A549 (cell line): Measurements from ENCODE around the gene LARGE1.

Experiments
- CEBPB ChIP-seq, 2 experiments: fragments of >200 bp in 1 of 2; sonication (Bioruptor Twin) in 1 of 2; formaldehyde crosslinking in 1 of 2; IDR thresholded peaks; 2 replicates each; pipeline ENCODE4 v1.6.1; 2012 to 2016
- CTCF ChIP-seq: fragments of >200 bp; sonication (Bioruptor Twin); formaldehyde crosslinking; IDR thresholded peaks from 3 replicates; pipeline ENCODE4 v1.5.1; 2016
- EHF ChIP-seq: fragments of 250-450 bp; sonication (Bioruptor Pico); IDR thresholded peaks from 2 replicates; pipeline ENCODE4 v1.5.0; 2020; ENCODE audit warnings: mild to moderate bottlenecking
- EP300 ChIP-seq, 2 experiments: fragments of >200 bp; sonication (Bioruptor Twin); formaldehyde crosslinking; IDR thresholded peaks; 2 replicates in 1 of 2; 3 replicates in 1 of 2; pipeline ENCODE4 v1.6.1; 2016 to 2017
- JUN ChIP-seq, 2 experiments: fragments of >200 bp; sonication (Bioruptor Twin); formaldehyde crosslinking; IDR thresholded peaks; 2 replicates in 1 of 2; 3 replicates in 1 of 2; pipeline ENCODE4 v1.6.1; 2016 to 2017
- NR3C1 ChIP-seq: fragments of >200 bp; sonication (Bioruptor Twin); formaldehyde crosslinking; IDR thresholded peaks from 3 replicates; pipeline ENCODE4 v1.6.1; 2017
- POLR2A ChIP-seq: IDR thresholded peaks from 2 replicates; pipeline ENCODE4 v1.6.1; 2012; ENCODE audit warnings: mild to moderate bottlenecking, low read length
- POLR2AphosphoS2 ChIP-seq: conservative IDR thresholded peaks from 2 replicates; pipeline ENCODE4 v1.6.1; 2012; ENCODE audit warnings: low read length, improper control_type of control experiment, inconsistent platforms
- RAD21 ChIP-seq, 2 experiments: fragments of >200 bp in 1 of 2; sonication (Bioruptor Twin) in 1 of 2; formaldehyde crosslinking in 1 of 2; IDR thresholded peaks in 1 of 2; conservative IDR thresholded peaks in 1 of 2; 2 replicates in 1 of 2; 3 replicates in 1 of 2; pipeline ENCODE4 v1.6.1; 2012 to 2018; ENCODE audit warnings: inconsistent platforms in 1 of 2
- RNF2 ChIP-seq: fragments of 200-600 bp; sonication (generic); IDR thresholded peaks from 2 replicates; pipeline ENCODE4 v1.6.1; 2016; ENCODE audit warnings: low read depth, mild to moderate bottlenecking, antibody characterized with exemption, moderate library complexity, borderline replicate concordance
- TP53 ChIP-seq: fragments of 250-450 bp; sonication (Bioruptor Pico); IDR thresholded peaks from 2 replicates; pipeline ENCODE4 v1.5.0; 2021; ENCODE audit warnings: mild to moderate bottlenecking, moderate library complexity
- TF ChIP-seq, protein P1 (sequence below): fragments of 200-600 bp; sonication (generic); IDR thresholded peaks from 2 replicates; pipeline ENCODE4 v1.6.1; 2016; ENCODE audit warnings: antibody characterized with exemption, mild to moderate bottlenecking, moderate library complexity
- TF ChIP-seq, protein P2 (sequence below): IDR thresholded peaks from 2 replicates; pipeline ENCODE4 v1.6.1; 2012

- TF ChIP-seq POLR2A (no peak), RAD21 (conservative IDR thresholded peaks at IDR 0.05 in 1 of 2, IDR thresholded peaks at IDR 0.05 in 1 of 2) (no peak), CTCF (no peak), CEBPB (IDR thresholded peaks at IDR 0.05) (no peak), JUN (IDR thresholded peaks at IDR 0.05) (no peak), NR3C1 (no peak), POLR2AphosphoS2 (no peak), EHF (CRISPR knock-in tag) (no peak), RNF2 (no peak), TP53 (no peak), EP300 (IDR thresholded peaks at IDR 0.05) (no peak)
- TF ChIP-seq, protein P1, sequence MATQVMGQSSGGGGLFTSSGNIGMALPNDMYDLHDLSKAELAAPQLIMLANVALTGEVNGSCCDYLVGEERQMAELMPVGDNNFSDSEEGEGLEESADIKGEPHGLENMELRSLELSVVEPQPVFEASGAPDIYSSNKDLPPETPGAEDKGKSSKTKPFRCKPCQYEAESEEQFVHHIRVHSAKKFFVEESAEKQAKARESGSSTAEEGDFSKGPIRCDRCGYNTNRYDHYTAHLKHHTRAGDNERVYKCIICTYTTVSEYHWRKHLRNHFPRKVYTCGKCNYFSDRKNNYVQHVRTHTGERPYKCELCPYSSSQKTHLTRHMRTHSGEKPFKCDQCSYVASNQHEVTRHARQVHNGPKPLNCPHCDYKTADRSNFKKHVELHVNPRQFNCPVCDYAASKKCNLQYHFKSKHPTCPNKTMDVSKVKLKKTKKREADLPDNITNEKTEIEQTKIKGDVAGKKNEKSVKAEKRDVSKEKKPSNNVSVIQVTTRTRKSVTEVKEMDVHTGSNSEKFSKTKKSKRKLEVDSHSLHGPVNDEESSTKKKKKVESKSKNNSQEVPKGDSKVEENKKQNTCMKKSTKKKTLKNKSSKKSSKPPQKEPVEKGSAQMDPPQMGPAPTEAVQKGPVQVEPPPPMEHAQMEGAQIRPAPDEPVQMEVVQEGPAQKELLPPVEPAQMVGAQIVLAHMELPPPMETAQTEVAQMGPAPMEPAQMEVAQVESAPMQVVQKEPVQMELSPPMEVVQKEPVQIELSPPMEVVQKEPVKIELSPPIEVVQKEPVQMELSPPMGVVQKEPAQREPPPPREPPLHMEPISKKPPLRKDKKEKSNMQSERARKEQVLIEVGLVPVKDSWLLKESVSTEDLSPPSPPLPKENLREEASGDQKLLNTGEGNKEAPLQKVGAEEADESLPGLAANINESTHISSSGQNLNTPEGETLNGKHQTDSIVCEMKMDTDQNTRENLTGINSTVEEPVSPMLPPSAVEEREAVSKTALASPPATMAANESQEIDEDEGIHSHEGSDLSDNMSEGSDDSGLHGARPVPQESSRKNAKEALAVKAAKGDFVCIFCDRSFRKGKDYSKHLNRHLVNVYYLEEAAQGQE: no peak
- TF ChIP-seq, protein P2, sequence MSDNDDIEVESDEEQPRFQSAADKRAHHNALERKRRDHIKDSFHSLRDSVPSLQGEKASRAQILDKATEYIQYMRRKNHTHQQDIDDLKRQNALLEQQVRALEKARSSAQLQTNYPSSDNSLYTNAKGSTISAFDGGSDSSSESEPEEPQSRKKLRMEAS: no peak
Measured at GRCh38 chr22:33474587-33474986, 445.7 kb downstream of the LARGE1 start.
